H1 (cell line): Measurements from ENCODE around the gene GRID1. TPM values are rescaled to one million over a fixed set of nuclear protein-coding genes. Genes with fewer than 3 reads are reported as not detected.

ENCODE experiments used
- CTCF ChIA-PET: fragments of 300-600 bp; sonication (Branson Sonifier 250); formaldehyde crosslinking; loops from one replicate; lab custom pipeline; 2021; ENCODE audit not compliant: partially characterized antibody; lab: Charles Lee
- POLR2A ChIA-PET: fragments of 300-600 bp; sonication (Branson Sonifier 250); formaldehyde crosslinking; loops from one replicate; lab custom pipeline; 2021; ENCODE audit warnings: inconsistent platforms; ENCODE audit not compliant: partially characterized antibody; lab: Charles Lee
- DNase-seq, 2 experiments: peaks; one replicate each; pipeline versions ENCODE4 v3.0.0 to v3.0.0-alpha.2; 2010 to 2022; ENCODE audit warnings: low spot score in 2 of 2, low read depth in 1 of 2, mixed read lengths in 1 of 2
- FAIRE-seq: peaks from 2 replicates; lab custom pipeline; 2011; peaks lifted over from hg19 to GRCh38; lab: Jason Lieb, UNC
- H2AFZ ChIP-seq: 2 replicates; pipeline ENCODE4 v1.8.1; 2012; ENCODE audit warnings: low read length, inconsistent platforms
- H2AK5ac ChIP-seq: 2 replicates; pipeline ENCODE4 v1.6.1; 2013; ENCODE audit warnings: low read depth, low read length
- H2BK120ac ChIP-seq: replicated peaks from 2 replicates; pipeline ENCODE3; 2013; ENCODE audit warnings: low read depth, low read length, inconsistent platforms
- H2BK12ac ChIP-seq: 2 replicates; pipeline ENCODE4 v1.6.1; 2013; ENCODE audit warnings: low read depth, low read length
- H2BK15ac ChIP-seq: 2 replicates; pipeline ENCODE4 v1.6.1; 2013; ENCODE audit warnings: low read length
- H2BK20ac ChIP-seq: 2 replicates; pipeline ENCODE4 v1.6.1; 2013; ENCODE audit warnings: low read length
- H2BK5ac ChIP-seq: 2 replicates; pipeline ENCODE4 v1.6.1; 2013; ENCODE audit warnings: low read depth, low read length
- H3K14ac ChIP-seq: 2 replicates; pipeline ENCODE4 v1.6.1; 2013; ENCODE audit warnings: inconsistent platforms; ENCODE audit not compliant: insufficient read length
- H3K18ac ChIP-seq: 2 replicates; pipeline ENCODE4 v1.6.1; 2013; ENCODE audit warnings: low read length; ENCODE audit errors: extremely low read depth
- H3K23ac ChIP-seq: 2 replicates; pipeline ENCODE4 v1.6.1; 2013; ENCODE audit warnings: inconsistent platforms; ENCODE audit not compliant: insufficient read length
- H3K23me2 ChIP-seq: 2 replicates; pipeline ENCODE4 v1.6.1; 2013; ENCODE audit warnings: low read depth, low read length
- H3K27ac ChIP-seq: 2 replicates; pipeline ENCODE4 v1.6.1; 2011; ENCODE audit warnings: low read depth, low read length, inconsistent platforms
- H3K27me3 ChIP-seq, 4 experiments: replicated peaks in 1 of 4; 1 replicate in 1 of 4; 2 replicates in 3 of 4; pipeline versions ENCODE4 v1.6.1 to v1.8.1; 2011 to 2013; ENCODE audit warnings: low read length in 3 of 4, mild to moderate bottlenecking in 3 of 4, inconsistent platforms in 2 of 4, mixed read lengths in 2 of 4, moderate library complexity in 1 of 4; ENCODE audit not compliant: control insufficient read depth in 3 of 4, insufficient read depth in 3 of 4; ENCODE audit errors: extremely low read depth in 1 of 4
- H3K36me3 ChIP-seq, 4 experiments: 2 replicates each; pipeline versions ENCODE4 v1.6.1 to v1.8.1; 2011 to 2013; ENCODE audit warnings: mild to moderate bottlenecking in 4 of 4, low read length in 3 of 4, moderate library complexity in 2 of 4, control low read depth in 1 of 4, inconsistent platforms in 1 of 4; ENCODE audit not compliant: insufficient read depth in 4 of 4, control insufficient read depth in 2 of 4
- H3K4ac ChIP-seq: replicated peaks from 2 replicates; pipeline ENCODE3; 2013; ENCODE audit warnings: low read length, low read depth, mixed read lengths, inconsistent platforms; ENCODE audit not compliant: insufficient read length
- H3K4me1 ChIP-seq, 4 experiments: replicated peaks in 1 of 4; 1 replicate in 1 of 4; 2 replicates in 3 of 4; pipeline versions ENCODE4 v1.6.1 to v1.8.1; 2011 to 2013; ENCODE audit warnings: low read length in 3 of 4, inconsistent platforms in 2 of 4, mixed read lengths in 1 of 4; ENCODE audit not compliant: insufficient read depth in 4 of 4, control insufficient read depth in 3 of 4
- H3K4me2 ChIP-seq, 2 experiments: 2 replicates each; pipeline versions ENCODE4 v1.6.1 to v1.8.1; 2011 to 2013; ENCODE audit warnings: low read depth in 2 of 2, low read length in 2 of 2, control low read depth in 1 of 2, inconsistent platforms in 1 of 2, mild to moderate bottlenecking in 1 of 2; ENCODE audit not compliant: insufficient read depth in 1 of 2
- H3K4me3 ChIP-seq, 4 experiments: fragments of 200-600, 300-600 bp in 1 of 4; sonication (generic), shearing (Covaris generic), sonication (Bioruptor Twin) in 1 of 4; 2 replicates each; pipeline versions ENCODE4 v1.5.1 to v1.8.1; 2011 to 2016; ENCODE audit warnings: low read length in 4 of 4, low read depth in 3 of 4, control low read depth in 2 of 4, inconsistent platforms in 2 of 4, mild to moderate bottlenecking in 2 of 4, mixed read lengths in 1 of 4, moderate library complexity in 1 of 4; ENCODE audit not compliant: insufficient read depth in 2 of 4; ENCODE audit errors: extremely low read depth in 1 of 4
- H3K56ac ChIP-seq: replicated peaks from 2 replicates; pipeline ENCODE3; 2013; ENCODE audit warnings: low read depth, mild to moderate bottlenecking, mixed read lengths, low read length, inconsistent platforms; ENCODE audit not compliant: insufficient read length
- H3K79me1 ChIP-seq: 2 replicates; pipeline ENCODE4 v1.6.1; 2013; ENCODE audit warnings: low read depth, low read length, control low read depth
- H3K79me2 ChIP-seq, 2 experiments: 2 replicates each; pipeline versions ENCODE4 v1.6.1 to v1.8.1; 2012 to 2013; ENCODE audit warnings: low read length in 2 of 2, mild to moderate bottlenecking in 2 of 2, inconsistent platforms in 1 of 2; ENCODE audit not compliant: insufficient read depth in 2 of 2, control insufficient read depth in 1 of 2
- H3K9ac ChIP-seq, 4 experiments: replicated peaks in 1 of 4; 1 replicate in 1 of 4; 2 replicates in 3 of 4; pipeline versions ENCODE4 v1.6.1 to v1.8.1; 2011 to 2013; ENCODE audit warnings: low read depth in 3 of 4, low read length in 3 of 4, control low read depth in 2 of 4, mild to moderate bottlenecking in 2 of 4, moderate library complexity in 2 of 4, inconsistent platforms in 1 of 4; ENCODE audit errors: extremely low read depth in 1 of 4
- H3K9me3 ChIP-seq, 2 experiments: 2 replicates each; pipeline versions ENCODE4 v1.6.1 to v1.8.1; 2012 to 2013; ENCODE audit warnings: mild to moderate bottlenecking in 2 of 2, moderate library complexity in 2 of 2, control low read depth in 1 of 2, inconsistent platforms in 1 of 2, low read depth in 1 of 2, low read length in 1 of 2, mixed read lengths in 1 of 2; ENCODE audit not compliant: insufficient read depth in 2 of 2
- H4K20me1 ChIP-seq, 2 experiments: replicated peaks in 1 of 2; 2 replicates each; pipeline versions ENCODE3 to v1.8.1; 2011 to 2013; ENCODE audit warnings: inconsistent platforms in 2 of 2, low read length in 2 of 2, mild to moderate bottlenecking in 1 of 2; ENCODE audit not compliant: insufficient read depth in 2 of 2, control insufficient read depth in 1 of 2
- H4K5ac ChIP-seq: 2 replicates; pipeline ENCODE4 v1.6.1; 2013; ENCODE audit warnings: low read length, low read depth, mixed read lengths, inconsistent platforms; ENCODE audit not compliant: insufficient read length
- H4K8ac ChIP-seq: 2 replicates; pipeline ENCODE4 v1.8.0; 2013; ENCODE audit warnings: mild to moderate bottlenecking, moderate library complexity, low read length, inconsistent platforms; ENCODE audit not compliant: insufficient read depth; ENCODE audit errors: extremely low read depth
- H4K91ac ChIP-seq: replicated peaks from 2 replicates; pipeline ENCODE3; 2013; ENCODE audit warnings: low read length, mixed read lengths, inconsistent platforms; ENCODE audit not compliant: insufficient read length
- EZH2 ChIP-seq: fragments of 200-600 bp; sonication (generic); IDR thresholded peaks from 2 replicates; pipeline ENCODE4 v1.7.1; 2012; ENCODE audit warnings: low read depth, mild to moderate bottlenecking, moderate library complexity, low read length, inconsistent platforms; ENCODE audit not compliant: severe bottlenecking
- GTF2F1 ChIP-seq: IDR thresholded peaks from 2 replicates; pipeline ENCODE4 v1.6.1; 2012; ENCODE audit warnings: low read depth, low read length, improper control_type of control experiment, borderline replicate concordance
- HDAC2 ChIP-seq, 2 experiments: fragments of 300-600 bp in 1 of 2; sonication (generic) in 1 of 2; IDR thresholded peaks; 2 replicates each; pipeline ENCODE4 v1.6.1; 2011 to 2012; ENCODE audit warnings: low read depth in 2 of 2, low read length in 2 of 2, mild to moderate bottlenecking in 2 of 2, moderate library complexity in 2 of 2, borderline replicate concordance in 1 of 2, inconsistent platforms in 1 of 2
- KDM1A ChIP-seq: fragments of 200-600, 300-600 bp; sonication (generic); IDR thresholded peaks from 2 replicates; pipeline ENCODE4 v1.7.1; 2016; ENCODE audit warnings: mild to moderate bottlenecking, low read length, borderline replicate concordance
- PHF8 ChIP-seq: fragments of 200-600 bp; sonication (generic); conservative IDR thresholded peaks from 2 replicates; pipeline ENCODE4 v1.7.1; 2012; ENCODE audit warnings: low read depth, mild to moderate bottlenecking, inconsistent platforms, low read length, moderate library complexity
- POU5F1 ChIP-seq: IDR thresholded peaks from 2 replicates; pipeline ENCODE4 v1.6.1; 2011; ENCODE audit warnings: low read depth, mild to moderate bottlenecking, low read length, moderate library complexity
- RBBP5 ChIP-seq: IDR thresholded peaks from 2 replicates; pipeline ENCODE4 v1.7.1; 2012; ENCODE audit warnings: low read depth, mild to moderate bottlenecking, inconsistent platforms, low read length, moderate library complexity, borderline replicate concordance
- RFX5 ChIP-seq: IDR thresholded peaks from 2 replicates; pipeline ENCODE4 v1.6.1; 2011; ENCODE audit warnings: low read depth, low read length, improper control_type of control experiment, borderline replicate concordance
- SIN3A ChIP-seq, 2 experiments: IDR thresholded peaks in 1 of 2; conservative IDR thresholded peaks in 1 of 2; 2 replicates each; pipeline ENCODE4 v1.6.1; 2011 to 2012; ENCODE audit warnings: low read length in 2 of 2, improper control_type of control experiment in 1 of 2, low read depth in 1 of 2, mild to moderate bottlenecking in 1 of 2
- SIX5 ChIP-seq: IDR thresholded peaks from 2 replicates; pipeline ENCODE4 v1.6.1; 2011; ENCODE audit warnings: mild to moderate bottlenecking, low read depth, low read length
- TEAD4 ChIP-seq: IDR thresholded peaks from 2 replicates; pipeline ENCODE4 v1.6.1; 2012; ENCODE audit warnings: low read depth, low read length, inconsistent platforms, mixed read lengths
- WGBS, 2 experiments: shearing (Covaris generic) in 1 of 2; methylation state at CpG; one replicate each; pipeline versions ENCODE4 v1.1.6 to v1.1.7; 2013 to 2015; ENCODE audit warnings: low lambda C conversion rate in 2 of 2, mixed read lengths in 2 of 2, inconsistent platforms in 1 of 2, low coverage in 1 of 2, missing lambda C conversion rate in 1 of 2; ENCODE audit not compliant: insufficient replicate concordance in 2 of 2, insufficient coverage in 1 of 2, insufficient read length in 1 of 2; ENCODE audit errors: extremely low coverage in 1 of 2, missing lambda C conversion rate in 1 of 2; 5-methylcytosine and 5-hydroxymethylcytosine counted together
- polyA plus RNA-seq, 7 experiments: library from polyadenylated mRNA; depleted of rRNA in 3 of 7; stranded (reverse) in 5 of 7; unstranded in 2 of 7; fragments of >200 nt in 5 of 7; fragments of 200-250 nt in 2 of 7; gene quantifications; 1 replicate in 5 of 7; 2 replicates in 1 of 7; 4 replicates in 1 of 7; pipeline versions ENCODE4 v1.2.1 to v1.2.3, GENCODE V29; 2011 to 2013; ENCODE audit warnings: missing spikeins in 2 of 7, mixed read lengths in 2 of 7
- total RNA-seq: library from RNA; stranded (reverse); fragmentation: NEBNext Ultra II Directional; extraction: Animal tissue kit (Norgen Biotek cat#: 25700); gene quantifications from 2 replicates; pipeline ENCODE4 v1.2.1, GENCODE V29; 2021

The GRID1 gene
- total and polyA plus RNA-seq, 2 of the 8 experiments (the other 6 are each of a cell fraction or from before 2014, with no cell fraction given), result 0.22 to 0.30 TPM

- Histone ChIP-seq H2AFZ (no peak overlapping the region; the same call in 1 of the 2 replicates), H2BK12ac (no peak overlapping the region), H3K4me2 (no peak overlapping the region), H3K79me2 (no peaks in the 10 kb centered on the region), H4K8ac (no peak overlapping the region), H3K79me1 (no peaks in the 10 kb centered on the region), H2AK5ac (no peak overlapping the region), H4K5ac (no peak overlapping the region), H3K4me1 (no peaks in the 10 kb centered on the region; a peak in 1 of 7 replicates), H3K36me3 (no peaks in the 10 kb centered on the region), H3K18ac (no peak overlapping the region), H3K4ac (no peak overlapping the region), H3K27ac (no peak overlapping the region), H3K4me3 (no peak overlapping the region), H3K56ac (no peak overlapping the region), H2BK15ac (no peak overlapping the region), H3K14ac (no peak overlapping the region), H3K23me2 (no peaks in the 10 kb centered on the region), H4K91ac (no peak overlapping the region), H4K20me1 (no peaks in the 10 kb centered on the region), H2BK5ac (no peak overlapping the region), H3K27me3 (no peaks in the 10 kb centered on the region), H2BK20ac (no peak overlapping the region), H3K9me3 (peaks cover 7 to 8% of the 10 kb centered on the region in 2 experiments), H3K23ac (no peak overlapping the region), H3K9ac (no peak overlapping the region), H2BK120ac (no peak overlapping the region)
- POLR2A ChIA-PET, result no interaction called here
- no peak for TF ChIP-seq SIN3A (conservative IDR thresholded peaks at IDR 0.05 in 1 of 2, IDR thresholded peaks at IDR 0.05 in 1 of 2; ENCODE audit: low read depth in 1 of 2, low read length in 2 of 2)
- TF ChIP-seq KDM1A, result no peak
- no peak for TF ChIP-seq HDAC2 (IDR thresholded peaks at IDR 0.05; ENCODE audit: borderline replicate concordance in 1 of 2, low read depth in 2 of 2, low read length in 2 of 2)
- TF ChIP-seq GTF2F1, result no peak
- TF ChIP-seq TEAD4, result no peak
- TF ChIP-seq SIX5, result no peak
- TF ChIP-seq POU5F1, result no peak
- no peak for TF ChIP-seq EZH2
- TF ChIP-seq RBBP5, result no peak
- no peak for TF ChIP-seq RFX5
- TF ChIP-seq PHF8, result no peak
- CTCF ChIA-PET, result interaction anchor here (0.6 kb wide), 1 partner anchor 19 kb away, joined by 3 read pairs; no protein-coding TSS in a partner anchor
- DNase-seq (no peak), FAIRE-seq (no peak)
- WGBS, 2 experiments, result 92% methylated on average over 2 of the region's 2 CpGs; no CpG with 5 or more reads in 1 of the 2 experiments
Measured at GRCh38 chr10:85767891-85768290, 598.7 kb downstream of the GRID1 start.
